HG02642 (cell line): ENCODE data around the gene KIF22.
"Not testable (repeated sequence)": the region's sequence is repeated elsewhere in the genome, so short reads cannot be mapped to it uniquely, and the experiment has no call there.

Experiments
- ATAC-seq: cut with Tn5 transposase; IDR thresholded peaks from one replicate; pipeline ENCODE4 v1.9.1; 2021; ENCODE audit warnings: mild to moderate bottlenecking; ENCODE audit not compliant: unreplicated experiment, poor library complexity

KIF22 gene

GRCh38 chr16:29833219-29833618 lies 42.7 kb downstream of the KIF22 start:
- not testable (repeated sequence) for ATAC-seq

DNA sequence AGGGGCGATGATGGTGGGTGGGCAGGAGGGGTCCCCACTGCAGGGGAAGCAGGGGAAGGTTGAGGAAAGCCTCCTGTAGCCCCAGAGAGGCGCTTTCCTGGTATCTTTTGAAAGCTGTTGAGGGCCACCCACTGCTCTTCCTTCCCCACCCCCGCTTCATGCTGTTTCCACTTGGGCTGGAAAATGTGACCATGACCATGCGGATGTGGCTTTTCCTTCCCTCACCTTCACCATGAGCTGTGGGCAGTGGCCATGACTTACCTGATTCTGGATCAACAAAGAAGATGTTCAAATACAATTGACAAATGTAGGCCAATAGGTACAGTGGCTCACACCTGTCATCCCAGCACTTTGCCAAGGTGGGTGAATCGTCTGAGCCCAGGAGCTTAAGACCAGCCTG lies 43.5 kb downstream of the KIF22 start:
- ATAC-seq, result no peak

DNA sequence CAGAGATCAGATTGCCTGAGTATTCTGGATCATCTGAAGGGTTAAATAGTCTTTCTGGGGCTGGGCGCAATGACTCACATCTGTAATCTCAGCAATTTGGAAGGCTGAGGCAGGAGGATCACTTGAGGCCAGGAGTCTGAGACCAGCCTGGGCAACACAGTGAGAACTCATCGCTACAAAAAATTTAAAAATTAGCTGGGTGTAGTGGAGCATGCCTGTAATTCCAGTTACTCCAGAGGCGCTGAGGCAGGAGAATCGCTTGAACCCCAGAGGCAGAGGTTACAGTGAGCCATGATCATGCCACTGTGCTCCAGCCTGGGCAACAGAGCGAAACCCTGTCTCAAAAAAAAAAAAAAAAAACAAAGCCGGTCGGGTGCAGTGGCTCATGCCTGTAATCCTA lies 45.4 kb downstream of the KIF22 start:
- no peak for ATAC-seq

DNA sequence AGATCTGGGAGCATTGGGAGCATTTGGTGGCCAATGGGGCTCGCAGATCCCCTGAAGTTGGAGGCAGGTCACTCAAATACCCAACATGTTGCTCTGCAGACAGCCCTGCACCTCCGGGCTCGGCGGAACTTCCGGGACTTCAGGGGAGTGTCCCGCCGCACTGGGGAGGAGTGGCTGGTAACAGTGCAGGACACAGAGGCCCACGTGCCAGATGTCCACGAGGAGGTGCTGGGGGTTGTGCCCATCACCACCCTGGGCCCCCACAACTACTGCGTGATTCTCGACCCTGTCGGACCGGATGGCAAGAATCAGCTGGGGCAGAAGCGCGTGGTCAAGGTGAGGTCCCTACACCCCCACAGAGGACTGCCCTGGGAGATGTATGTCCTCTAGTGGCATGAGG lies 46.1 kb downstream of the KIF22 start:
- ATAC-seq, result no peak

- no peak for ATAC-seq
These were observed 47.3 kb downstream of the KIF22 start for GRCh38 chr16:29837841-29838240.

DNA sequence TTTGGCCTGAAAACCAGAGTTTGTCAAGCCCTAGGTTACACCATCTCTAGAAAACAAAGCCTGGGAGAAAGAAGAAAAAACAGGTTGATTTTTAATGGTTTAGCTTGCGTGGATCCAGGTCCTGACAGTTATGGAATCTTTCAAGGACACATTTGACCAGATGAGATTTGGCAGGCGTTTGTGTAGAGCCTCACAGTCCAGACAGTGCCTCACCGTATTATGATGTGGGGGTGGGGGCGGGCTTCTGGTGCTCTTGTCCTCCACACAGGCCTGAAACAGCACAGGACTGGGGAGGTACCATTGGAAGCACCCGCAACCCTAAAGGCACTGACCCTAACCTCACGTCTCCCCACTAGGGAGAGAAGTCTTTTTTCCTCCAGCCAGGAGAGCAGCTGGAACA lies 49.3 kb downstream of the KIF22 start:
- no peak for ATAC-seq

DNA sequence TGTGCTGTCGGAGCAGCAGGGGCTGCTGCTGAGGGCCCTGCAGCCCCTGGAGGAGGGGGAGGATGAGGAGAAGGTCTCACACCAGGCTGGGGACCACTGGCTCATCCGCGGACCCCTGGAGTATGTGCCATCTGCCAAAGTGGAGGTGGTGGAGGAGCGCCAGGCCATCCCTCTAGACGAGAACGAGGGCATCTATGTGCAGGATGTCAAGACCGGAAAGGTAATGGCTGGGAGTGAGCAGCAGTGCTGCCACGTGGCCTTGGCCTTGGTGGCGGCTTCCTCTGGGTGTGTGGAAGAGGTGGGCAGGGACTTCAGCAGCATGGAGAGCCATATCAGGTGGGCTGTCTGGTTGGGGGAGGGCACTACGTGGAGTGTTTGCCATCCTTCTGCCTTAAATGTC lies 49.7 kb downstream of the KIF22 start:
- no peak for ATAC-seq

DNA sequence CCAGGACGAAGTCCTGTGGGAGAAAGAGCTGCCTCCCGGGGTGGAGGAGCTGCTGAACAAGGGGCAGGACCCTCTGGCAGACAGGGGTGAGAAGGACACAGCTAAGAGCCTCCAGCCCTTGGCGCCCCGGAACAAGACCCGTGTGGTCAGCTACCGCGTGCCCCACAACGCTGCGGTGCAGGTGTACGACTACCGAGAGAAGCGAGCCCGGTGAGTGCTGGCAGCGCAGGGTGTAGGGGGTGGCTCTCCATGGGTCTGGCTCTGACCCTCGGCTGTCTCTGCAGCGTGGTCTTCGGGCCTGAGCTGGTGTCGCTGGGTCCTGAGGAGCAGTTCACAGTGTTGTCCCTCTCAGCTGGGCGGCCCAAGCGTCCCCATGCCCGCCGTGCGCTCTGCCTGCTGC lies 51.1 kb downstream of the KIF22 start:
- no peak for ATAC-seq

DNA sequence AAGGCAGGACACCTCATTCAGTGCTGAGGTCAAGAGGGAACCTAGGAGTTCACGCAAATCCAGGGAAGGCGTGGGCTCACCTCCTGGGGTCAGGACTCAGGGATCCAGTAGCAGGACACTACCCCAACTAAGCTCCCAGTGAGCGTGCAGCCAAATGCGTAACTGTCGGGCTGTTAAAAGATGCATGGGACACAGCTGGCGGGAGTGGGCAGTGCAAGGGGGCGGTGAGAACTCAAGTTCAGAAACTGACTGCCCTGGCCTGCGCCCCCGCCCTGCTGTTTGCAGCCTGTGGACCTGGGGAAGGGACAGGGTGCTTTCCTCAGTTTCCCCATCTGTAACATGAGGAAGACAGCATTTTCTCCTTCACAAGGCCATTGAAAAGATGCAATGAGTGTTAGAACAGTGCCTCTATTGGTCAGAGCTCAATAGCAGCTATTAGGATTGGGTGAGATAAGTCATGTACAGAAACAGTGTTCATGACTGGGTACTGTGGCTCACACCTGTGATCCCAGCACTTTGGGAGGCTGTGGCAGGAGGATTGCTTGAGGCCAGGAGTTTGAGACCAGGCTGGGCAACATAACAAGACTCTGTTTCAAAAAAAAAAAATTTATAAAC lies 52.3 kb downstream of the KIF22 start:
- no peak for ATAC-seq

DNA sequence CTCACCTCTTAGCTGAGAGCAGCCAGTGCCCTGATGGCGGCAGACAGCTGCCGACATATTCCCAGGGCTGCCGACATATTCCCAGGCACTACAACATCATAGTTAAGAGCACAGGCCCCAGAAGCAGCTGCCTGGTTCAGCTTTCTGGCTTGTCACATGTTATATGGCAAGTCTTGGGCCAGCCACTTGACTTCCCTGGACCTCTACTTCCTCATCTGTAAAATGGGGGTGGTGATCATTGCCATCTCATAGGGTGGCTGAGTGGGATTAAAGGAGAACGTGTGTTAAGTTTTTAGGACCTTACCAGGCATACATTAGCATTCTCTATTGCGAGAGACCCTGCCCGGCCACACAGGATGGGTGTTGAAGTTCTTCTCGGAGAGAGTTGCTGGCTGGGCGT lies 53.4 kb downstream of the KIF22 start:
- no peak for ATAC-seq

GRCh38 chr16:29844575-29845331 lies 54.2 kb downstream of the KIF22 start:
- ATAC-seq, result no peak

DNA sequence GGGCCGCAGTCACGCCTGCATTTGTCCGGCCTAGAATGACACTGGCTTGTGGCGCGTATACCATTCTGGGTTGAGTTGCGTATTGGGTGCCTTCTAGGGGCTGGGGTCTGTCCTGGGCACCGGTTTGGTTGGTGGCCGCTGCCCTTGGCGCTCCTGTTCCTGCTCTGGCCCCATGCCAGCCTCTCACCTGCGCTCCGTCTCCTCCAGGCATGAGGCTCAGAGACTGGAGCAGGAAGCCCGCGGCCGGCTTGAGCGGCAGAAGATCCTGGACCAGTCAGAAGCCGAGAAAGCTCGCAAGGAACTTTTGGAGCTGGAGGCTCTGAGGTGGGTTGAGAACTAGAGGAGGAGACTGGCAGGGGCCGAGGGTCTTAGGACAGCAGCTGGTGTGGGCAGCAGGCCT lies 55.1 kb downstream of the KIF22 start:
- ATAC-seq, result no peak

DNA sequence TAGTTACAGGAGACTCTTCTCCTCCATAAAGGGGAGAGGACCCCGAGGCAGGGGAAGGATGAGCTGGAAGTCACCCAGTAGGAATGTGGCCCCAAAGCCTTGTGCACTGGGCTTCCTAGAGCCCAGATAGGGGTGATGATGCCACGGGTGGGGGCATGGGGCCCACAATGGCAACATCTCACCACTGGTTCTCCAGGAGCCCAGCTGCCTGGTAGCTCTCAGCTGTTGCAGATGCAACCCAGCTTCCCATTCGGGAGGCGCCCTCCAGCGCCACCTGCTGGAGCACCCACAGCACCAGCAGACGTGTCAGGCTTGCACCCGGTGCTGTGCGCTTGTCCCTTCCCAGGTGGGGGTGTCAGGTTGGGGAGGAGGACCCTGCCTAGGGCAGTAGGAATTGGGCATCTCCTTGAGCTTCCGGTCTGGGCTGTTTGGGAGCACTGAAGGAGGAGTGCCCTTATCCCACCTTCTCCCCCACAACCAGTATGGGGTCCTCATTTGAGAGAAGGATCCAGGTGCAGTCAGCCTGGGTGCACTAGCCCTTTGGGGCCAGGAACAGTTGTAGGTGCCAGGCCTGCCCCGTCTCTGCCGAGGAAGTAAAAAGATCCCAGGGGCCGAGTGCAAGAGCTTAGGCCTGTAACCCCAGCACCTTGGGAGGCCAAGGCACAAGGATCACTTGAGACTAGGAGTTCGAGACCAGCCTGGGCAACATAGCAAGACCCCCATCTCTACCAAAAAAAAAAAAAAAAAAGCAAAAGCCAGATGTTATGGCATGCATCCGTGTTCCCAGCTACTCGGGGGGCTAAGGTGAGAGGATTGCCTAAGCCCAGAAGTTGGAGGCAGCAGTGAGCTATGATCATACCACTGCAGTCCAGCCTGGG lies 58.1 kb downstream of the KIF22 start:
- no peak for ATAC-seq

DNA sequence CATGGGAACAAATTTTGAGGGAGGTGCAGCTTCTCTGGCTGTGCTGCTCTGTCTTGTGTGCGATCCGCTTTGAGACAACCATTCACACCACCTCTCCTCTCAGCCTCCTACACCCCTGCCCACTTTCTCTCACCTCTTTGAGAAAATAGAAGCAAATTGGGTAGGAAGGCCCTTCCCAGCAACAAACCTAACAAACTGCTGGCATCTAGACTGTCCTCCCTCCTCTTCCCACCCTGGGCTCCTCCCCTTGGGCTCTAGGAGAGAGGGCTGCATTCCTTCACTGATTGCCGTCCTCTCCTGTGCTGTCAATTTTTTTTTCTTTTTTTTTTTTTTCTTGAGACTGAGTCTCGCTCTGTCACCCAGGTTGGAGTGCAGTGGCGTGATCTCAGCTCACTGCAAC lies 59.0 kb downstream of the KIF22 start:
- no peak for ATAC-seq

DNA sequence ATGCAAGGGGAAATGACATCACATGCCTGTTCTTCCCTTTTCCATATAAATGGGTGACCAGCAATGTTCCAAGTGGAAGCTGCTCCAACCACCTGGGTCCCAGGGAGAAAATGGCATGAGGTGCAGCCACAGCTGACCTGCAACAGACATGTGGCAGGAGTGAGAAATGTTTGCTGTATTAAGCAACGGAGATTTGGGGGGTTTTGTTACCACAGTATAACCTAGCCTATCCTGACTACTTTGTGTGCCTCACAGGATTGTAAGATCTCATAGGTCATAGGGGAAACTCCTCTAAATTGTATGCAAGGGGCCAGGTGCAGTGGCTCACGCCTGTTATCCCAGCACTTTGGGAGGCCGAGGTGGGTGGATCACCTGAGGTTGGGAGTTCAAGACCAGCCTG lies 60.4 kb downstream of the KIF22 start:
- no peak for ATAC-seq

- no peak for ATAC-seq
These were observed 62.1 kb downstream of the KIF22 start for GRCh38 chr16:29852654-29853053.

- ATAC-seq, result no peak
These were observed 64.1 kb downstream of the KIF22 start for GRCh38 chr16:29854520-29855100.
